HL-60/S4 (cell line): Measurements from ENCODE around the gene POU2F3.

Experiments
- in situ Hi-C: fragments of 300-500 bp; cut with MboI; formaldehyde crosslinking; loops from 2 replicates; pipeline ENCODE4 v1.14.3; 2022; ENCODE audit warnings: low sequenced_read_pairs

Gene POU2F3

DNA sequence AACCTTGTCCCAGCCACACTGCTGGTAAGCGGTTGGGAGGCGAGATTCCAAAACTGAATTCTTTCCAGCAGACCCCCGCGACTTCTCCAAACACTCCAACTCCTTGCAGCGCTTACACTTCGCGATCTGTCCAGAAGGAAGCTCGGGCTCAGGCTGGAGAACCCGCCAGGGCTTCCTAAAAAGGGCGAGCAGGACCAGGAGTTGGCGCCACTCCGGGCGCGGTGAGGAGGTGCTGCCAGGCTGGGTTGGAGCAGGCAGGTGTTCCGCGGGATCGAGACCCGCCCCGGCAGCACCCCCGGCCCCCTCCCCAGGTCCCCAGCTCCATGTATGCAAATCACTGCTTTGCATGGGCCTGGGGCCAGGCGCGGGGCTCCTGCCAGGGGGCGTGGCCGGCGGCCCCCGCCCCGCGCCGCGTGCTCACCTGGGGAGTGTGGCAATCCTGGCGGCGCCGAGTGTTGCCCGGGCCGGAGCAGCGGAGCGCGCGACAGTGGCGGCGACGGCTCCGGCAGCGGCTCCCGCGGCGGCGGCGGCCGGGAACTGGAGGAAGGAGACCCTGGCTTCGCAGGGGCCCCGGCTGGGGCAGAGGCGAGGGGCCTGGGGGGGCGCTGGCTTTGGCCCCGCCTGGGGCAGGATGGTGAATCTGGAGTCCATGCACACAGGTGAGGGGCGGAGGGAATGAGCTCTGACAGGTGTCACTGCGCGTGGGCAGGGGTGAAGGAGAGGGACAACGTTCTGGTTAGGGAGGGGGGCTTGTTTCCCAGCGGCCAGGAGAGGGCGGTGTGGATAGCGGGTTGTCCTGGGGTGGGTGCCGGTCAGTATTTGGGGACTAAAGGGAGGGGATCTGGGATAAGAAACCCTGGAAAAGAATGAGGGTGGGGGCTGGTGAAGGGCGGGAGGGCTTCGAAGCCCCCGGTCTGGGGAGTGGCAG lies at the start of gene POU2F3:
Gene POU2F3 (plus strand): TSS at position 428 of the 928 bp plus-strand sequence. CDS start 204 bp downstream, at position 632.
- in situ Hi-C loops = no loop called here

DNA sequence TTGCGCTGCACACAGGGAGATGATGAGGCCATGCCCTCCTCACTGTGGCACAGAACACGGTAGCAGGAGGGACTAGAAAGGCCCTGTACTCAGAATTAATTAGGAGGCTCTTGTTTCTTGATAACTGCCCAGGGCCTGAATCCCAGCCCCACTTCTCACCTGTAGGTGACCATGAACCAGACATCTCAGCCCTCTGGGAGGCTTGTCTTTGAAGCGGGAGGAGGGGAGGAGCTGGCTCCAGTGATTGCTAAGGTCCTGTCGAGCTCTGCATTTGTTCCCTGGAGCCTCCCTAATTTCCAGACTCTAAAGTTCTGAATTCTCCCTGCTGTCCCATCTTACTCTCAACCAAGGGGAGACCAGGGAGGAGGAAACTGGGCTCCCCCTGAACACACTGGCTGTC lies 48.9 kb upstream of the POU2F3 start:
- in situ Hi-C loops = no loop called here

DNA sequence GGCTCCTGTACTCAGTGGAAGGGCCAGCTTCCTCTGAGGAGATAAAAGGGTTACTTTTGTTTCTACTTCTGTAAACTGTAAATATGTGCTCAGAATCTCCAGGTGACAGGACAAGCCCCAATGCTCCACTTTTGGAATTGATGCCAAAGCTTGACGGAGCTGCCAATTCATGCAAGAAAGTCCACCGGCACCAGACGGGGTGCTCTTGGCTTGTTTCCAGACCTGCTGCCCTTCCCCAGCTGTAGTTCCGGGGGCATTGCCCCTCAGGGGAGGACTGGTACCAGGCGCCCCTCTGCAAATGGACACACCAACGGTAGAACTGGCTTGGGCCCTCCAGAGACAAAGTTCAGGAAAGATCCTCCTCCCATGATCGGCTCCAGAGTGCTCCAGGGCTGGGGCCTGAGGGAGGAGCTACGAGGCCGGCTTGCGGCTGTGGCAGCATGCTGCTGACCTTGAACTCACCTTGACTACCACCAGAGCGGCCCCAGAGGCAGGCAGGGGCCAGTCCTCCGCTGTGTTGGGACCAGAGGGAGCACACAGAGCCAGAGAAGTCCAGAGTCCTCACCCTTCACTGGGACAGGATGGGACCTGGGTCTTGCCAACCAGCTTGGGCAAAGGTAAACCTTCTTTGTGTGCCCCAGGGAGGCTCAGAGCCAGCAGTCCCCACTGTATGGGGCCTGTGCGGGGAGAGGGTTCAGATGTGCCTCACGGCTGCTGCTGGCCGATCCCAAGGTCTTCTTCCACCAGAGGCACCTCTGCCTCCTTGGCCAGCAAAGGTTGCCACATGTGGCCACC lies 46.9 kb upstream of the POU2F3 start:
- in situ Hi-C loops = no loop called here

DNA sequence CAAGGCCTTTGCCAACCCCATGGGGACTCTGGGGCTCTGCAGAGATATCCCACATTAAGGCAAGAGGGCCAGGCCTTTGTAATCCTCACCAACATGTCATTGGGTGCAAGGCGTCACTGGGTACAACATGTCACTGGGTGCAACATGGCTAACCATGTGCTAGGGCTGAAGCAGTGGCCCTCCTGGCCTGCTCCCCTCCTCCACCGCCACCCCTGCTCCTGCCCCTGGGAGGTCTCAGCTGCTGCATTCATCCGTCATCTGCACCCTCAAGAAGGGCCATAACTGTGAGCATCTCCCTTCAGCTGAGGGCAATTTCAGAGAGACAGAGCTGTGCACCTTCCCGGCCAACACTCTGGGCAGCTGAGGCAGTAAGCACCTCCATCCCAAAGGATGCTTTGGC lies 45.8 kb upstream of the POU2F3 start:
- in situ Hi-C loops = no loop called here

DNA sequence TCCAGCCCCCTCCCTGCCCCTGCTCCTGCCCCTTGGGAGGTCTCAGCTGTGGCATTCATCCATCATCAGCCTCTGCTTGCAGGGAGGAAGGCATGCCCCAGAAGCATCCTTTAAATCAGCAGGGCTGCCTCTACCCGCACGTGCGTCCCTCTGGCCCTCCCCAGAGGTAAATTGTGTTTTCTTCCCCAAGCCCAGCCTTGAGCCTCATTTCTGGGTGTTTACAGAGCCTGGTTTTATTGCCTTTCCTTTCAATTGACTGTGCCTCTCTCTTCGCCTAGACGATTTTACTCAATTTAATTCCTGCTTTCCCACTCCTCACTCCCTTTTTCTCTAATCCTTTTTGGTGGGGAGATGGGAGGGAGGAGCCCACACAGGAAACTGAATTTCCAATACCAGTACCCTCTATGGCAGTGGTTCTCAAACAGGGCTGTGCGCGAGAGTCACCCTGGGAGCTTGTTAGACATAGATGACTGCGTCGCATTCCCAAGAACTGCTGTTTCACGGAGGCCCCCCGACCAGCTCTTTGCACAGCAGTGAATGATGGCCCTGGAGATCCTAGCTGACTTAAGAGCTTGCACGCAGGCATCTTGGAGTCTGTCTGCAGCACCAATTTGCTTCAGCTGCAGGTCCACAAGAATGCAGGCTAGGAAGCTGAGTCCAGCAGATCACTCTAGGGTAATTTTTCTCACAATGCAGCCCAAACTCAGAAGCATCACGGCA lies 44.2 kb upstream of the POU2F3 start:
- in situ Hi-C loops = no loop called here

DNA sequence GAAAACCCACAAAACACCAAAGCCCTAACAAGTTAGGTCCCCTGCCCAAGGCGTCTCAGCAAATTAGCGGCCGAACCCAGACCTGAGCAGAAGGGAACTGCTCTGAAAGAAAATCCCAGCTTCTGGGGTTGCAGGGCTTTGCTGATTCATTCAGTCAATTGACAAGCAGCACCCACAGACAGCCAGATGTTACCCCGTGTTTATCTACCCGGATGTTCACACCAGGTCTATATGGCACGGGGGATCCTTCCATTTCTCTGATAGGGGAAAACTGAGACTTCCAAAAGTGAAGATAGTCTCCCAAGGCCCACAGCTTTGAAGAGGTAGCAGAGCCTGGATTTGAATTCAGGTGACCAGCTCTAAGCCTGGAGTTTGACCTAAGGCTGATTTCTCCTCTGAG lies 43.1 kb upstream of the POU2F3 start:
- in situ Hi-C loops = no loop called here

DNA sequence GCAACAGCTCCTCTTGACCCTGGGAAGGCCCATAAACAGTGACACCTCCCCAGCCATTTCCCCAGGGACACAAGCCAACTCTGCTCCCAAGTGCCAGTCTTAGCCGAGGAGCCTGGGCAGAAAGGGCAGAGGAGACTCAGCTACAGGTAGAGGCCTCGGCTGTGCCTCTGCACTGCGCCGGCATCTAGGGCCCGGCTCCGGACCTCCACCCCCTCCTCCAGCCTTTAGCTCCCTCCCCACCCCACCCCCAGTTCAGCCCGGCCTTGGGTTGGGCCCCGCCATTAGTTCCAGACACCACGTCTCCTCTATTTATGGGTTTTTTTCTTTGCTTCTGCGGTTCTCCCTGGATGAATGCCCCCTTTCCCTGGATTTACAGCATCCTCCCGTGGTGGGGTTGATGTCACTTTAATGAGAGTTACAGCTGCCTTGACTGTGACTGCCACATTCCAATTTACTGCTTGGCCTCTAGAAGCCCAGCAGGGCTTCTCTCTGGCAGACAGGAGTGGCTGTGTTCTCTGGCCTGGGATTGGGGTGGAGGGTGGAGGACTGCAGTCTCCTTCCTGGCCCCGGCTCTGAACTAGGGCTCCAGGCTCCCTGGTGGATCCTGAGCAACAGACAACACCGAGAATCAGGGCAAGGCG lies 42.6 kb upstream of the POU2F3 start:
- in situ Hi-C loops = no loop called here

DNA sequence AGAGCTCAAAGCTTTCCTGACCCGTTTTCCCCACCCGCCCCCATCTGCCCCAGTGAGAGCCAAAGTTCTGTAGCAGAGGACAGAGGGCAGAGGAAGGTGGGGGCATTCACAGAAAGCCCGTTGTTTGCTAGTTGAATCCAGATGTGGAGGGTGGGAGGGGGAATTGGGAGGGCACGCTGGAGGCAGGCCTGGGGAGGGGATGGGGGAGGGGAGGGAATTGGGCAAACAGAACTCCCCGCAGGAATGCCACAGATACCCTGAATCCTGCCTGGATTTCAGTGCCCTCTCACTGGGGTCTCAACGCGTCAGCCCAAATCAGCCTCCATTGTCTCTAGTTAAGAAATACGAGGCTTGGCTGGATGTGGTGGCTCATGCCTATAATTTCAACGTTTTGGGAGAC lies 42.0 kb upstream of the POU2F3 start:
- in situ Hi-C loops = no loop called here

DNA sequence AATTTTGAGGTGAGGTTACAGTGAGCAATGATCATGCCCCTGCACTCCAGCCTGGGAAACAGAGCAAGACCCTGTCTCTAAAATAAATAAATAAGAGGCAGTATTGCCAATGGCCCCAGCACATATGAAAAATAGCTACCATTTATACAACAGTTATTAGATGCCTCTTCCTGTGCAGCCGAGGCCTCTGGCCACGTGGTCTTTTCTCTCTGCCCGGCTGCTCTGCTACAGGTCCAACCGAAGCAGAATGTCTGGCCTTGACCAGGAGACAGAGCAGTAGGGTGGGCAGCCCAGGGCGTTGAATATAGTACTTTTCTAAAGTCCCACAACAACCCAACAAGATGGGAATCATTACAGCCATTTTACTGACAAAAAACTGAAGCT lies 41.5 kb upstream of the POU2F3 start:
- in situ Hi-C loops = no loop called here

DNA sequence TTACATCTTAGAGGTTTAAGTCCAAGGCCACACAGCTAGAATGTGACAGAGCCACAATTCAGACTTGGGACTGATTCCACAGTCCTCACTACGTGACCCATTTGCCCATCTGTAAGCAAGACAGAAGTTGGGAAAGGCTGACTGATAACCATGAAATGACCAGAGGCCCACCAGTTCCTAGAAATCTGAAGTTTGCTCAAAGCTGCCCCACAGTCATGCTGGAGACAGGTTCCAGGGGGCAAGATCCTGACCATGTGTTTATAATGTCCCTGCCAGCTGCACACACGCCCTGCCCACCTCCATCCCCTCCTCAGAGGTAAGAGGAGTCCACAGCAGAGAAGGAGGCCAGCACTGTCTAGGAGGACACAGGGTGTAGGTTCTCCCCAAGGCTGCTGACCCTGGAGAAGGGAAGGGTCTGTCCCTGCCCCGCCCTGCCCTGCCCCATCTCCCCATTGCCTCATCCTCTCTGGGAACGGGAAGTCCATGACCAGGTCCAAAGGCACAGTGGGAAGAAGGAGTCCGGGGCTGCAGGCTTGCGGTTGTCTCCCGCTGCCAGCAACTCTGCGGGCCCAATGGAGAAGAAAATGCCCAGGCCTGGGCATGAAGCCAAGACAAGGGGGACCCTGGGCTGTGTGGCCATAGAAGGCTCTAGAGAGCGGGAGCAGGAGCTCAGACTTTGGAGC lies 41.0 kb upstream of the POU2F3 start:
- in situ Hi-C loops = no loop called here

DNA sequence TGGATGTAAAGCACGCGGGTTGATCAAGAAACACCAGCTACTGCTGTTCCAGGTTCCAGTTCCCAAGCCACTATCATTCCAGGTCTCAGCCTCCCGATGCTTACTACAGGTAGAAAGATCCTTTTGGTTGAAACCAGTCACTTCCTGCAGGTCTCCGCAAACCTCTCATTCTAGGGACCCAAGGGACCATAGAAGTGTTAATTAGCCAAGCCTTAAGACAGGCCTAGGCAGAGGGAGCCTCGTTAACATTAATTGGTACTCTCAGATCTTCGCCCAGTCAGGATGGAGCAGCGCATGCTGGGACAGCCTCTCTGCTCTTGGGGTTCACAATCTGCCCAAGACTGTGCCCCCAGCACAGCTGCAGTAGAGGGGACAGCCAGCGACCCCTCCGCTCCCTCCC lies 40.3 kb upstream of the POU2F3 start:
- in situ Hi-C loops = no loop called here

DNA sequence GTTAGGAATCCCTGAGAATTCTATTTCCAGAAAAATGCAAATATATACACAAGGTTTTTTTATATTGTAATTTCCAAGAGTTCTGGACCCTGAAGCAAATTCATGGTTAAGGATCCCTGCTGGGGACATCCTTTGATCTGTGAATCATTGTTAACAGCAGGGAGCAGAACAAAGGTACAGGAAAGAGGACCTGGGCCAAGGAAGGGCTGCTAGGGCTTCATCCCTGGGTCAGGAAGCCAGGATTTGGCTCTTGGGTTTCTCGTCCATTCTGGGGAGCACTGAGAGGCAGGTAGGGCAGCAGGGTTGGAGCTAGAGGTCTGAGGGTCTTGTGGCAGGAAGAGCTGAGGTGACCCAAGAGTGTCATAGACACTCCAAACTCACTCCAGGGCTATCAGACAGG lies 39.3 kb upstream of the POU2F3 start:
- in situ Hi-C loops = no loop called here

DNA sequence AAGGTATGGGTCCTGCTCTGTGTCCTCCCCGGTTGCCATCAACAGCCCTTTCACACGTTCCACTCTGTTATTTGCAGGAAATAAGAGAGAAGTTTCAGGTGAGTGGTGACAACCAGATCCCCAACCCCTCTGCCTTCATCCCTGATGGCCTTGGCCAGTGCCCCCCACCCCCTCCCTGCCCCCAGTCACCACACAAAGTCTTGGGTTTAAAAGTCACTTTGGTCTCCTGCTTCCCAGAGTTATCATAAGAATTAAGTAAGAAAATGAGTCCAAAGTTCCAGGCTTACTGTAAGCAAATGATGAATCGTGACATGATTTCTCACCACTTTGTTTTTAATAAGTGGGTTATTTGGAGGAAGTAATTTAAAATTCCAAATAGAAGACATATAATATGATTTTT lies 38.3 kb upstream of the POU2F3 start:
- in situ Hi-C loops = no loop called here

DNA sequence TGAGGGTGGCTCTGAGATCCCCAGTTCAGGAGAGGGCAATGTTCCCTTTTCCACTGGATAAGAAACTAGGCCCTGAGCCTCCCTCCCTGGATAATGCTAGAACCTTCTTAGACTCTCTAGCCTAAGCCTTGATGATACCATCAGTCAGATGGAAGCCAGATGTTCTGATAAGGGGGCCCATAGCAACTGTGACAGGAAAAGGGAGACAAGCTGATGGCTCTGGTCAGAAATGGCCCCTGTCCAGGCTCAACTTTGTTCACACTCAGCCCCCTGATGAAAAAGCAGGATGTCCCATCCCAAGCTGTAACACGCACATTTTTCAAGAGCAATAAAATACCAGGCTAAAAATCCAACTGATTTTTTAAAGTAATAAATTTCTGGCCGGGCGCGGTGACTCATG lies 36.3 kb upstream of the POU2F3 start:
- in situ Hi-C loops = no loop called here

DNA sequence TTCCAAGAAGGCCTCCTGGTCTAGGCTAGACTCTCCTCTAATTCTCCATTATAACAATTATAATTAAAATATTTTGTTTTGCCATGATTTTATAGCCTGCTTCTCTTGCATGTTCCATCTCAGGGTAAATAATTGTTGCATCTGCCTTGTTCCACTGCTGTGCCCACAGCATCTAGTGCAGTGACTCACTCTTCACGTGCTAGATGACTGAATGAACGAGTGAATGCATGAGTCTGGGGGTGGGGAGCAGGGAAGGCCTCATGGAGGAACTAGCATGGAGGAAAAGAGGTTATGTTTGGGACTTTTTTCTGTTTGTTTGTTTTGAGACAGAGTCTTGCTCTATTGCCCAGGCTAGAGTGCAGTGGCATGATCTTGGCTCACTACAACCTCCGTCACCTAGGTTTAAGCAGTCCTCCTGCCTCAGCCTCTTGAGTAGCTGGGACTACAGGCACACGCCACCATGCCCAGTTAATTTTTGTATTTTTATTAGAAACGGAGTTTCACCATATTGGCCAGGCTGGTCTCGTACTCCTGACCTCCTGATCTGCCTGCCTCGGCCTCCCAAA lies 34.3 kb upstream of the POU2F3 start:
- in situ Hi-C loops = no loop called here

DNA sequence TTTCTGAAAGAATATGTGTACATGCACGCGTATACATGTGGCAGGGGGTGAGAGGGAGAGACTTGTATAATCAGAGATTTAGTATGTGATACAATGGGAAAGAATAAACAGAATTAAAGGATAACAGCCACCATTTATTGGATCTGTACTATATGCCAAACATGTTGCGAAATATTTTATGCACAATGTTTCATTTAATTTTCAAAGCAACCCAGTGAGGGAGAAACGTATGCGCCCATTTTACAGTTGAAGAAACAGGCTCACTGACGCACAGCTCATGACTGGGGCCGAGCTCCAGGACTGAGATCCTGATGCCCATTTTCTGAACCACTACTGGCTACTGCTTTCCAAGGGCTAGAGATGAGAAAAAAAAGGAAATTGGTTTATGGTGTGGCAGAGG lies 32.4 kb upstream of the POU2F3 start:
- in situ Hi-C loops = no loop called here

DNA sequence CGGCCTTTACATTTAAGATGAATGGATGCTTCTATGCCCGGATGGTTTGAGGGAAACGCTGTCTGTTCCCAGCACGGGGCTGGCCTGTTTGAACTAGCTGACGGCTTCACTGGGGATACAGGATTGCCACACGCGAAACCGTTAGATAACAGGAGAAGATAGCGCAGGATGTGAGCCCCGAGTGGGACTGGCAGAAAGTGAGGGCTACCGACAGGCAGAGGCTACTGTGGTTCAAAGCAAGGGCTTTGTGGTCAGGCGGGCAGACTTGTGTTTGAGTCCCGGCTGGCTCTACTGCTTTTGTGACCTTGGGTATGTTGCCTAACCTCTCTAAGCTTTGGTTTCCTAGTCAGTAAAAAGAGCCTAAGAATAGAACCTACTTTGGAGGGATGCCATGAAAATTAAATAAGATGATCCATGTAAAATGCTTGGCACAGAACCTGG lies 31.9 kb upstream of the POU2F3 start:
- in situ Hi-C loops = no loop called here

DNA sequence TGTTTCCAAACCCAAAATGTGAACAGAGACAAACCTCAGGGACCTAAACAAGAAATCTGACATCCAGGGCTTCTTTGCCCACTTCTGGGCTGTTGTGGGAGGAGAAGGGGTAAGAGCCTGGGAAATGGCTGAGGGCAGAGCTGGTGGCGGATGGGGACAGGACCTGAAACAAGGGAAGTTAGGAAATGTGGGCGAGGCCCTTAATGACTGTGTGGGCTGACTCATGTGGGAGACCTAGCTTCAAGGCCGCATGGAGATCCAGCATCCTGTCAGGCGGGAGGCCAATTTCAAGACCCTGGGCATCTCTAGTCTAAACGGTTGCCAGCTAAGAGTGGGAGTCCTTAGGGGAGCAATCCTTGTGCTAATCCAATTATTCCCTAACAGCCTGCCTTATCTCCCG lies 31.2 kb upstream of the POU2F3 start:
- in situ Hi-C loops = no loop called here

DNA sequence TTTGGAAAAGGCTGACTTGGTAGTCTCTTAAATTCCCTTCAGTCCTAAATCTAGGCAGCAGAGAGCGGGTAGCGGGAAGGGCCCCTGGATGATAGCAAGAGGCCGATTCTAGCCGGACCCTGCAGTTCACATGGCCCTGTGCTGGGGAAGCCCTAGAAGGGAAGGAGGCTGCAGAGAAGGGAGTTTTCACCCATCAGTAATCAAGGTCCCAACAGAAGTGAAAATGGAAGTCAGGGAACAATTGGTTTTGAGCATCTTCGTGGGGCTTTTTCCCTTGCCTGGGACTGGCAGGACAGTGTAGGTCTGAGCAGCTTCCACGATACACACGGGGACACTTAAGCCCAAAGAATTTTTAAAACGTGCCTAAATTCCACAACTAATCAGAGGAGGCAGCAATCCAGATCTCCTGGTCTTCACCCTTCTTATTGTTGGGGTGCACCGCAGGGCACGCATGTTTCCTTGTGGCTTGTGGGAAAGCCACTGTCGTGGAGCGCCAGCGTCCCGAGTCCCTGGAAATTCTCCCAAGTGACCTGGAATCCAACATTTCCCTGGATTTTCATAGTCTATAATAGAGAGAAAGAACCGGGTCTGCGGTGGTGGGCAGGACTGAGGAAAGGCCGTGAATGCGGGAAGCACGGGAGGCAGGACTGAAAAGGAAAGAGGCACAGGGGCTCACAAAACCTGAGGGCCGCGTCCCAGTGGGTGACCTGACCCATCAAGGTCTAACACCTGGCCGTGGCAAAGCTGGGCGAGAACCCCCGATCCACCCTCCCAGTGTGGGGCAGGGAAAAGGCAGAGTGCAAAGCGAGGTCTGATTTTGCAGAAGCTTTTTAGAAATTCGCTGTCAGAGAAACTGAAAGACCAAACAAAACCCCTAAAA lies 30.0 kb upstream of the POU2F3 start:
- in situ Hi-C loops = no loop called here
